Prostate gland (tissue), 2 donors: ENCODE results near the gene CSTPP1.
"Not testable (repeated sequence)": the region's sequence is repeated elsewhere in the genome, so short reads cannot be mapped to it uniquely, and the experiment has no call there.

Source experiments
- POLR2A ChIP-seq: fragments of 450-650 bp; IDR thresholded peaks from one replicate; pipeline ENCODE4 v1.6.1; 2016; ENCODE audit warnings: antibody characterized with exemption, mild to moderate bottlenecking
- POLR2AphosphoS5 ChIP-seq: sonication (generic); formaldehyde crosslinking; IDR thresholded peaks from one replicate; pipeline ENCODE4 v1.6.1; 2017; ENCODE audit warnings: antibody characterized with exemption
- TF ChIP-seq, protein P1 (sequence below), 4 experiments: fragments of 200-600 bp in 2 of 4; fragments of 450-650 bp in 2 of 4; sonication (generic) in 2 of 4; IDR thresholded peaks; 1 replicate in 3 of 4; 2 replicates in 1 of 4; pipeline ENCODE4 v1.5.1; 2016 to 2019; ENCODE audit warnings: antibody characterized with exemption in 4 of 4, mild to moderate bottlenecking in 2 of 4, moderate library complexity in 2 of 4

GRCh38 chr11:46927928-46928327, 8.6 kb upstream of the CSTPP1 start:
- not testable (repeated sequence) for TF ChIP-seq POLR2A, POLR2AphosphoS5
- TF ChIP-seq, protein P1, sequence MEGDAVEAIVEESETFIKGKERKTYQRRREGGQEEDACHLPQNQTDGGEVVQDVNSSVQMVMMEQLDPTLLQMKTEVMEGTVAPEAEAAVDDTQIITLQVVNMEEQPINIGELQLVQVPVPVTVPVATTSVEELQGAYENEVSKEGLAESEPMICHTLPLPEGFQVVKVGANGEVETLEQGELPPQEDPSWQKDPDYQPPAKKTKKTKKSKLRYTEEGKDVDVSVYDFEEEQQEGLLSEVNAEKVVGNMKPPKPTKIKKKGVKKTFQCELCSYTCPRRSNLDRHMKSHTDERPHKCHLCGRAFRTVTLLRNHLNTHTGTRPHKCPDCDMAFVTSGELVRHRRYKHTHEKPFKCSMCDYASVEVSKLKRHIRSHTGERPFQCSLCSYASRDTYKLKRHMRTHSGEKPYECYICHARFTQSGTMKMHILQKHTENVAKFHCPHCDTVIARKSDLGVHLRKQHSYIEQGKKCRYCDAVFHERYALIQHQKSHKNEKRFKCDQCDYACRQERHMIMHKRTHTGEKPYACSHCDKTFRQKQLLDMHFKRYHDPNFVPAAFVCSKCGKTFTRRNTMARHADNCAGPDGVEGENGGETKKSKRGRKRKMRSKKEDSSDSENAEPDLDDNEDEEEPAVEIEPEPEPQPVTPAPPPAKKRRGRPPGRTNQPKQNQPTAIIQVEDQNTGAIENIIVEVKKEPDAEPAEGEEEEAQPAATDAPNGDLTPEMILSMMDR (IDR thresholded peaks at IDR 0.05): not testable (repeated sequence)
